HEK293T (cell line): ENCODE measurements around the gene BEST2.

Experiments
- FOXK2 ChIP-seq: fragments of 450-650 bp; IDR thresholded peaks from 2 replicates; pipeline ENCODE4 v1.6.1; 2016; ENCODE audit warnings: mild to moderate bottlenecking
- LEF1 ChIP-seq: fragments of 450-650 bp; IDR thresholded peaks from 2 replicates; pipeline ENCODE4 v1.6.1; 2017; ENCODE audit warnings: mild to moderate bottlenecking, borderline replicate concordance
- NFRKB ChIP-seq: fragments of 450-650 bp; IDR thresholded peaks from 2 replicates; pipeline ENCODE4 v1.6.1; 2016; ENCODE audit warnings: mild to moderate bottlenecking, moderate library complexity
- SUZ12 ChIP-seq: fragments of 450-650 bp; IDR thresholded peaks from 2 replicates; pipeline ENCODE4 v1.6.1; 2016; ENCODE audit warnings: mild to moderate bottlenecking

DNA sequence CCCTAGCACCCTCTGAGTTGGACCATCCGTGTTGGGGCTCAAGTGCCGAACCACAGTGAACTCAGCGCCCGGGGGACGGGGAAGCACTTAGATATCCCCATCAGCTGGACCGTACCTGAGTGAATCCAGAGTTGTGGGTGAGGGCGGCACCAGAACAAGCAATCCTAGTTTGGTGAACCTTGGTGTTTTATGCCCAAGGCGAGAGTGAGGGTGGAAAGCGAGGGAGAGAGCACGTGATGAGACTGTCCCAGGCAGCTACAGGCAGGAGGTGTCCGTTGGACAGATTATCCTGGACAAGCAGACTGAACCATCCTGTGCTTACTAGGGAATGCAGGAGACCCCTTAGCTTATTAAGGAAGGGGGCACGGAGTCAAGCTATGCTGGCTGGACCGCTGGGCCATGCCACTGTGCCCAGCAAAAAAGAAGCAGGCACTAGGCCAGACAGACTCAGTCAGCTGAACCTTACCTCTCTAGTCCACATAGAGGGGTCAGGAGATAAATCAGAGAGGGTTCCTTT is 13.7 kb upstream of the BEST2 start:
- TF ChIP-seq NFRKB (no peak), LEF1 (no peak), SUZ12 (no peak), FOXK2 (no peak)
